ENCODE data around the gene LMAN2L. TPM values are rescaled to one million over a fixed set of nuclear protein-coding genes. Genes with fewer than 3 reads are reported as not detected.

The LMAN2L gene
- total RNA-seq, 1 donor: 31.1 TPM

DNA sequence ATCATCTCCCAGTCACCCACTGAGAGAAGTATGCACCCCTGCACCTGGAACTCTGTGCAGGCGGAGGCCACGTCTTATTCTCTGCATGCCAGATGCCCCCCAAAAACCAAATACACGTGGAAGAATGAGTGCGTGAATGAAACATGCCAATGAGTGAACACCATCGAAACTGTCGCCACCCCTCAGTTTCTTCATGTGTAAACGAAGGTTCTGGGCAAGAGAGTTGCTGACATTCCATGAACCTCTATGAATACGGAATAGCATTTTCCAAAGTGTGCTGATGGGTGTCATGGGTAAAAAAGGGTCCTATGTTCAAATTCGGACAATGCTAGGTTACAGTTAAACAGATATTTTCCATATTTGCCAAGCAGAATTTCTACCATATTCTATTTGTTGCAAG, 77.5 kb downstream of the LMAN2L start:
- no peak overlapping the region for H3K4me3 ChIP-seq (ENCODE audit: low read depth, low read length)
- TF ChIP-seq, protein P1, sequence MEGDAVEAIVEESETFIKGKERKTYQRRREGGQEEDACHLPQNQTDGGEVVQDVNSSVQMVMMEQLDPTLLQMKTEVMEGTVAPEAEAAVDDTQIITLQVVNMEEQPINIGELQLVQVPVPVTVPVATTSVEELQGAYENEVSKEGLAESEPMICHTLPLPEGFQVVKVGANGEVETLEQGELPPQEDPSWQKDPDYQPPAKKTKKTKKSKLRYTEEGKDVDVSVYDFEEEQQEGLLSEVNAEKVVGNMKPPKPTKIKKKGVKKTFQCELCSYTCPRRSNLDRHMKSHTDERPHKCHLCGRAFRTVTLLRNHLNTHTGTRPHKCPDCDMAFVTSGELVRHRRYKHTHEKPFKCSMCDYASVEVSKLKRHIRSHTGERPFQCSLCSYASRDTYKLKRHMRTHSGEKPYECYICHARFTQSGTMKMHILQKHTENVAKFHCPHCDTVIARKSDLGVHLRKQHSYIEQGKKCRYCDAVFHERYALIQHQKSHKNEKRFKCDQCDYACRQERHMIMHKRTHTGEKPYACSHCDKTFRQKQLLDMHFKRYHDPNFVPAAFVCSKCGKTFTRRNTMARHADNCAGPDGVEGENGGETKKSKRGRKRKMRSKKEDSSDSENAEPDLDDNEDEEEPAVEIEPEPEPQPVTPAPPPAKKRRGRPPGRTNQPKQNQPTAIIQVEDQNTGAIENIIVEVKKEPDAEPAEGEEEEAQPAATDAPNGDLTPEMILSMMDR (IDR thresholded peaks at IDR 0.05; ENCODE audit: insufficient read depth, low read depth, low read length): no peak
- no peak for DNase-seq (ENCODE audit: low read depth)

- no peak for DNase-seq (ENCODE audit: low read depth)
- TF ChIP-seq, protein P1 (IDR thresholded peaks at IDR 0.05; ENCODE audit: insufficient read depth, low read depth, low read length): no peak
Observed at GRCh38 chr2:96661324-96661723, 78.5 kb downstream of the LMAN2L start.

GRCh38 chr2:96656540-96656939, 83.3 kb downstream of the LMAN2L start:
- DNase-seq (ENCODE audit: low read depth): no peak
- H3K4me3 ChIP-seq (ENCODE audit: low read depth, low read length): no peak overlapping the region
- TF ChIP-seq, protein P1 (IDR thresholded peaks at IDR 0.05; ENCODE audit: insufficient read depth, low read depth, low read length): no peak

More at GRCh38 chr2:96661324-96661723, 78.5 kb downstream of the LMAN2L start:
- no peak overlapping the region for H3K4me3 ChIP-seq (ENCODE audit: low read depth, low read length)

Other genes starting within 250 kb of the LMAN2L start
- gene NEURL3, start 234.7 kb downstream of the LMAN2L start, total RNA-seq: not detected in 2 replicates
- gene ARID5A, start 203.3 kb downstream of the LMAN2L start, total RNA-seq: 9.5 and 18.4 TPM in 2 replicates
- 35.4 and 37.4 TPM in 2 replicates for gene KANSL3, start 101.8 kb downstream of the LMAN2L start, total RNA-seq
- gene FER1L5, start 97.3 kb downstream of the LMAN2L start, total RNA-seq: 0.64 and 0.86 TPM in 2 replicates
- 3.9 and 5.6 TPM in 2 replicates for gene CNNM4, start 20.8 kb upstream of the LMAN2L start, total RNA-seq
- 6.4 and 8.6 TPM in 2 replicates for gene CNNM3, start 76.2 kb upstream of the LMAN2L start, total RNA-seq
- 1.3 TPM in 2 replicates for gene ANKRD23, start 104.0 kb upstream of the LMAN2L start, total RNA-seq
- 4.7 and 5.8 TPM in 2 replicates for gene ANKRD39, start 118.0 kb upstream of the LMAN2L start, total RNA-seq
- 16.4 and 22.5 TPM in 2 replicates for gene SEMA4C, start 130.0 kb upstream of the LMAN2L start, total RNA-seq
- not detected in 2 replicates for gene FAM178B, start 246.5 kb upstream of the LMAN2L start, total RNA-seq

Data from fibroblast of villous mesenchyme (primary cell).